Natural killer cell (primary cell): ENCODE results near the gene NAV2. TPM values are rescaled to one million over a fixed set of nuclear protein-coding genes. Genes with fewer than 3 reads are reported as not detected.

Experiments used
- ATAC-seq, 3 donors: fragments of 150-1000 bp in 2 of 3; fragments of 200-7000 bp in 1 of 3; cut with Tn5 transposase; 1 replicate in 1 of 3; 2 replicates in 2 of 3; pipeline ENCODE4 v1.10.0; 2021; ENCODE audit warnings: mild to moderate bottlenecking in 2 of 3, moderate library complexity in 2 of 3
- DNase-seq, 2 donors: peaks; one replicate each; pipeline versions ENCODE4 v3.0.0 to v3.0.0-alpha.2; 2013 to 2021; ENCODE audit warnings: mixed read lengths in 1 of 2
- H3K27ac ChIP-seq: one replicate; pipeline ENCODE4 v1.5.1; 2013; ENCODE audit warnings: mild to moderate bottlenecking, low read length
- H3K27me3 ChIP-seq: one replicate; pipeline ENCODE4 v1.6.1; 2013; ENCODE audit warnings: low read length; ENCODE audit not compliant: control insufficient read depth, insufficient read depth
- H3K36me3 ChIP-seq: one replicate; pipeline ENCODE4 v1.6.1; 2013; ENCODE audit warnings: low read length; ENCODE audit not compliant: control insufficient read depth, insufficient read depth
- H3K4me1 ChIP-seq: one replicate; pipeline ENCODE4 v1.6.1; 2013; ENCODE audit warnings: low read length; ENCODE audit not compliant: control insufficient read depth, insufficient read depth
- H3K4me3 ChIP-seq: one replicate; pipeline ENCODE4 v1.5.1; 2013; ENCODE audit warnings: low read length
- H3K9me3 ChIP-seq: one replicate; pipeline ENCODE4 v1.6.1; 2013; ENCODE audit warnings: low read length; ENCODE audit not compliant: control insufficient read depth, insufficient read depth
- H3K27ac Mint-ChIP-seq, 2 donors: one replicate each; pipeline ENCODE4 v1.8.0; 2022; ENCODE audit warnings: mild to moderate bottlenecking in 2 of 2, mixed read lengths in 2 of 2, moderate library complexity in 1 of 2
- H3K27me3 Mint-ChIP-seq, 2 donors: one replicate each; pipeline ENCODE4 v1.8.0; 2022; ENCODE audit warnings: low read depth in 2 of 2, mixed read lengths in 2 of 2
- H3K36me3 Mint-ChIP-seq: one replicate; pipeline ENCODE4 v1.8.0; 2022; ENCODE audit warnings: mixed read lengths
- H3K4me1 Mint-ChIP-seq, 2 donors: one replicate each; pipeline ENCODE4 v1.8.0; 2022; ENCODE audit warnings: mixed read lengths in 2 of 2
- H3K4me3 Mint-ChIP-seq: one replicate; pipeline ENCODE4 v1.8.0; 2022; ENCODE audit warnings: mild to moderate bottlenecking, moderate library complexity, mixed read lengths
- H3K9me3 Mint-ChIP-seq, 2 donors: one replicate each; pipeline ENCODE4 v1.8.0; 2022; ENCODE audit warnings: mixed read lengths in 2 of 2
- WGBS: methylation state at CpG from one replicate; pipeline ENCODE4 v1.1.7; 2013; ENCODE audit warnings: missing lambda C conversion rate; ENCODE audit not compliant: insufficient coverage; 5-methylcytosine and 5-hydroxymethylcytosine counted together
- intact Hi-C: fragments of 100-400 bp; cut with micrococcal nuclease; formaldehyde crosslinking; loops from one replicate; pipeline ENCODE4 v1.14.2; 2022
- total RNA-seq, 4 donors: library from RNA; stranded (reverse); fragments of 120-200 nt in 1 of 4; gene quantifications; one replicate each; pipeline versions ENCODE4 v1.2.3 to v1.2.4, GENCODE V29; 2013 to 2022
- TF ChIP-seq, protein P1 (sequence below): fragments of 200-600 bp; IDR thresholded peaks from one replicate; pipeline ENCODE4 v1.8.0; 2022; ENCODE audit warnings: antibody characterized with exemption

Gene NAV2
- total RNA-seq, 3 donors from 2014 or later (not counting 1 experiment from before 2014, with no cell fraction given) = 0.14 to 1.6 (median 0.43) TPM

- intact Hi-C loops = no loop called here
- no peaks in the 10 kb centered on the region for H3K4me1 Mint-ChIP-seq
- no peak overlapping the region for H3K27ac Mint-ChIP-seq
- no peaks in the 10 kb centered on the region for H3K9me3 Mint-ChIP-seq
- no peak for DNase-seq
- no peak overlapping the region for H3K4me3 ChIP-seq
- peaks cover 22 to 35% of the 10 kb centered on the region in 2 donors for H3K27me3 Mint-ChIP-seq
- 85% methylated on average over 4 of the region's 4 CpGs for WGBS
- no peaks in the 10 kb centered on the region for H3K36me3 ChIP-seq
- H3K4me3 Mint-ChIP-seq = no peak overlapping the region
- no peak overlapping the region for H3K27ac ChIP-seq
- no peaks in the 10 kb centered on the region for H3K27me3 ChIP-seq
- H3K9me3 ChIP-seq = no peaks in the 10 kb centered on the region
- ATAC-seq = no peak
- H3K4me1 ChIP-seq = no peaks in the 10 kb centered on the region
- TF ChIP-seq, protein P1, sequence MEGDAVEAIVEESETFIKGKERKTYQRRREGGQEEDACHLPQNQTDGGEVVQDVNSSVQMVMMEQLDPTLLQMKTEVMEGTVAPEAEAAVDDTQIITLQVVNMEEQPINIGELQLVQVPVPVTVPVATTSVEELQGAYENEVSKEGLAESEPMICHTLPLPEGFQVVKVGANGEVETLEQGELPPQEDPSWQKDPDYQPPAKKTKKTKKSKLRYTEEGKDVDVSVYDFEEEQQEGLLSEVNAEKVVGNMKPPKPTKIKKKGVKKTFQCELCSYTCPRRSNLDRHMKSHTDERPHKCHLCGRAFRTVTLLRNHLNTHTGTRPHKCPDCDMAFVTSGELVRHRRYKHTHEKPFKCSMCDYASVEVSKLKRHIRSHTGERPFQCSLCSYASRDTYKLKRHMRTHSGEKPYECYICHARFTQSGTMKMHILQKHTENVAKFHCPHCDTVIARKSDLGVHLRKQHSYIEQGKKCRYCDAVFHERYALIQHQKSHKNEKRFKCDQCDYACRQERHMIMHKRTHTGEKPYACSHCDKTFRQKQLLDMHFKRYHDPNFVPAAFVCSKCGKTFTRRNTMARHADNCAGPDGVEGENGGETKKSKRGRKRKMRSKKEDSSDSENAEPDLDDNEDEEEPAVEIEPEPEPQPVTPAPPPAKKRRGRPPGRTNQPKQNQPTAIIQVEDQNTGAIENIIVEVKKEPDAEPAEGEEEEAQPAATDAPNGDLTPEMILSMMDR = no peak
- no peaks in the 10 kb centered on the region for H3K36me3 Mint-ChIP-seq
Measured at GRCh38 chr11:19697721-19698121, 14.9 kb upstream of the NAV2 start.

DNA sequence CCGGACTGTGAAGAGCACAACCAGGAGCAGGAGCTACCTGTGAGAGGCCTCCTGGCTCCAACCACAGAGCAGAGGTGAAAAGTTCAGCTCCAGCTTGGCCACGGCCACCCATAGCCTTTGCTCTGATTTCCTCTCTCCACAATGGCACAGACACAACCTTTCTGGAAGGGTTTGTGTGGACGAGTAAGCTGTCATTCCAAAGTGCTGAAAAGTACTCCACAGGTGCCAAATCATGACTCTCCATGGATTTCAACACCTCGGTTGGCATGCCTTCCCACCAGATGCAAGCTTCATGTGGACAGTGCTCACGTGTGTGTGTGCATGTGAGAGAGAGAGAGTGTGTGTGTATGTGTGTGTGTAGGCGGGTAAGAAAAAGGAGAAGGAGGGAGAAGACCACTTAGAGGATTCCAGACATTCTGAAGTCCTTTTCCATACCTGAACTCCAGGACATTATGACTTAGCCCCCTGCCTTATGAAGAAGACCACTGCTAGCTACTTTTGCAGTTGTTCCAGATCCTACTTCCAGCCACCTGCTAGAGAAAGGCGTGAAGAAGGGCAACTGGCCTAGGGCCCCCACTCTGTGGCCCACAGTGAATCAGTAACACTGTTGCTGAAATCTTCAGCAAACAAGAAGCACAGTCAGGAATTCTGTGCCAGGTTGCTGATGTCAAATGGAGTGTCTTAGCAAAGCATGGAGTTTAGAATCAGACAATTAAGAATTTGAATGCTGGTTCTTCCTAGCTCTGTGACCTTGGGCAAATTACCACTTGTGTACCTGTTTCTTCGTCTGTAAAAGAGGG is 13.9 kb upstream of the NAV2 start:
- TF ChIP-seq, protein P1 = no peak
- no peaks in the 10 kb centered on the region for H3K27me3 ChIP-seq
- no peak for DNase-seq
- H3K27ac ChIP-seq = no peak overlapping the region
- H3K36me3 ChIP-seq = no peaks in the 10 kb centered on the region
- Mint-ChIP-seq H3K4me1 (no peaks in the 10 kb centered on the region), H3K27me3 (peaks cover 22 to 35% of the 10 kb centered on the region in 2 donors), H3K36me3 (no peaks in the 10 kb centered on the region), H3K4me3 (no peak overlapping the region), H3K9me3 (no peaks in the 10 kb centered on the region), H3K27ac (no peak overlapping the region)
- 82% methylated on average over 8 of the region's 8 CpGs for WGBS
- intact Hi-C loops = no loop called here
- H3K4me1 ChIP-seq = no peaks in the 10 kb centered on the region
- H3K4me3 ChIP-seq = no peak overlapping the region
- peak in 1 of 3 donors; percentile 4 for ATAC-seq
- no peaks in the 10 kb centered on the region for H3K9me3 ChIP-seq

DNA sequence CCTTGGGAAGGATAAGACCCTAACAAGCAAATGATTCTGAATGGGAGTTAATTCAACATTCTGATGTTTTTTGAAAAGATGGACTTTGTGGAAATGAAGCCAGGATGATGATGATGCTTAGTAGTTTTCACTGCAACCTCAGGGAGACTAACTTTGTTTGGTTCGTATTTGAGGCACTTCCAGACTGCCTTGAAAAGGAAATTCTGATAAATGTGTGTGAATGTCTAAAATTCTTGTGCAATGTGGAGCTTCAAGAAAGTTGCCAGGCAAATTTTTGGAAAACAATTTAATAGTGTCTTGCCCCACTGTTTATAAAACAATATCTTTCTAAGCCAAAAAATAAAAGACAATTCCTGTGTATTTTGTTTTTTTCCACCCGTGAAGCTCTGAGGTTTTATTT is 11.2 kb upstream of the NAV2 start:
- TF ChIP-seq, protein P1 = no peak
- no peak for ATAC-seq
- Histone ChIP-seq H3K27ac (no peak overlapping the region), H3K4me3 (no peak overlapping the region), H3K9me3 (no peaks in the 10 kb centered on the region), H3K27me3 (no peaks in the 10 kb centered on the region), H3K4me1 (no peaks in the 10 kb centered on the region), H3K36me3 (no peaks in the 10 kb centered on the region)
- Mint-ChIP-seq H3K36me3 (no peaks in the 10 kb centered on the region), H3K27ac (no peak overlapping the region), H3K27me3 (peaks cover 28 to 48% of the 10 kb centered on the region in 2 donors), H3K9me3 (no peaks in the 10 kb centered on the region), H3K4me3 (no peak overlapping the region), H3K4me1 (no peaks in the 10 kb centered on the region)
- intact Hi-C loops = no loop called here
- 69% methylated on average over 1 of the region's 2 CpGs for WGBS
- DNase-seq = no peak

DNA sequence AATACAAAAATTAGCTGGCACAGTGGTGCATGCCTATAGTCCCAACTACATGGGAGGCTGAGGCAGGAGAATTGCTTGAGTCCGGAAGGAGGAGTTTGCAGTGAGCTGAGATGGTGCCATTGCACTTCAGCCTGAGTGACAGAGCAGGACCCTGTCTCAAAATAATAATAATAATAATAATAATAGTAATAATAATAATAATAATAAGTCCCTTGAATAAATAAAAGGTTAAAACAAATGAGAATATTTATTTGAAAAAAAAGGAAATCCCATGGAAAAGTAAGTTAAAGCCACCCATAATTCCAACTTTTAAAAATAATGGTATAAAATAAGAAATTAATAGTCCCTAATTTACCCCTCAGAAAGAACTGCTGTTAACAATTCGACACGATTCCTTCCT is 10.0 kb upstream of the NAV2 start:
- no peaks in the 10 kb centered on the region for H3K27me3 ChIP-seq
- ATAC-seq (no peak), DNase-seq (no peak)
- Mint-ChIP-seq H3K27ac (no peak overlapping the region), H3K4me3 (no peak overlapping the region), H3K27me3 (peaks cover 22 to 48% of the 10 kb centered on the region in 2 donors), H3K4me1 (no peaks in the 10 kb centered on the region), H3K36me3 (no peaks in the 10 kb centered on the region), H3K9me3 (no peaks in the 10 kb centered on the region)
- H3K36me3 ChIP-seq = no peaks in the 10 kb centered on the region
- intact Hi-C loops = no loop called here
- no peaks in the 10 kb centered on the region for H3K9me3 ChIP-seq
- no peaks in the 10 kb centered on the region for H3K4me1 ChIP-seq
- WGBS = 93% methylated on average over 2 of the region's 3 CpGs
- H3K27ac ChIP-seq = no peak overlapping the region
- TF ChIP-seq, protein P1 = no peak
- no peak overlapping the region for H3K4me3 ChIP-seq
